A549 (cell line): ENCODE data around the gene EIF1AD. TPM values are rescaled to one million over a fixed set of nuclear protein-coding genes. Genes with fewer than 3 reads are reported as not detected.
"Not testable (repeated sequence)": the region's sequence is repeated elsewhere in the genome, so short reads cannot be mapped to it uniquely, and the experiment has no call there.

Experiments
- ATAC-seq, 2 experiments: fragments of 200-7000 bp in 1 of 2; fragments of >200 bp in 1 of 2; cut with Nextera tagmentation in 1 of 2; cut with Tn5 transposase in 1 of 2; 3 replicates each; pipeline versions ENCODE4 v1.8.0 to v1.9.1; 2018 to 2020; ENCODE audit warnings: mild to moderate bottlenecking in 1 of 2, moderate library complexity in 1 of 2
- CTCF ChIA-PET: fragments of 300-600 bp; sonication (Branson Sonifier 250); formaldehyde crosslinking; extraction: SDS; loops from one replicate; lab custom pipeline; 2021; ENCODE audit warnings: antibody characterized with exemption, inconsistent platforms; lab: Yijun Ruan, JAX
- POLR2A ChIA-PET: fragments of 350-600 bp; formaldehyde crosslinking; extraction: SDS; loops from one replicate; lab custom pipeline; 2021; ENCODE audit warnings: antibody characterized with exemption, inconsistent platforms; lab: Yijun Ruan, JAX
- DNase-seq, 2 experiments: peaks; one replicate each; pipeline versions ENCODE4 v3.0.0 to v3.0.0-alpha.2; 2011 to 2016; ENCODE audit warnings: low read depth in 1 of 2, low spot score in 1 of 2
- FAIRE-seq: peaks from 2 replicates; lab custom pipeline; 2011; peaks lifted over from hg19 to GRCh38; lab: Jason Lieb, UNC
- H3K27ac ChIP-seq, 2 experiments: fragments of >200 bp; sonication (Bioruptor Twin); formaldehyde crosslinking; 3 replicates each; pipeline ENCODE4 v1.5.1; 2016 to 2017
- H3K4me1 ChIP-seq: fragments of >200 bp; sonication (Bioruptor Twin); formaldehyde crosslinking; 3 replicates; pipeline ENCODE4 v1.6.1; 2016
- H3K4me2 ChIP-seq: fragments of >200 bp; sonication (Bioruptor Twin); formaldehyde crosslinking; 3 replicates; pipeline ENCODE4 v1.6.1; 2016
- H3K4me3 ChIP-seq: fragments of >200 bp; sonication (Bioruptor Twin); formaldehyde crosslinking; 3 replicates; pipeline ENCODE4 v1.5.1; 2016
- H3K9me3 ChIP-seq: fragments of >200 bp; sonication (Bioruptor Twin); formaldehyde crosslinking; 3 replicates; pipeline ENCODE4 v1.6.1; 2016
- CBX2 ChIP-seq: fragments of 200-600 bp; sonication (generic); IDR thresholded peaks from 2 replicates; pipeline ENCODE4 v1.6.1; 2016; ENCODE audit warnings: low read depth, mild to moderate bottlenecking, borderline replicate concordance
- ELK1 ChIP-seq: fragments of 150-350 bp; IDR thresholded peaks from 2 replicates; pipeline ENCODE4 v1.6.1; 2014; ENCODE audit warnings: low read depth, mild to moderate bottlenecking, low read length
- ESRRA ChIP-seq: fragments of 150-350 bp; IDR thresholded peaks from 2 replicates; pipeline ENCODE4 v1.6.1; 2014; ENCODE audit warnings: mild to moderate bottlenecking, low read length, borderline replicate concordance
- HES2 ChIP-seq: fragments of >200 bp; sonication (Bioruptor Twin); formaldehyde crosslinking; IDR thresholded peaks from 2 replicates; pipeline ENCODE4 v1.6.1; 2016
- MAFK ChIP-seq: fragments of 450-650 bp; IDR thresholded peaks from 2 replicates; pipeline ENCODE4 v1.6.1; 2014; ENCODE audit not compliant: partially characterized antibody
- POLR2A ChIP-seq: IDR thresholded peaks from 2 replicates; pipeline ENCODE4 v1.6.1; 2012; ENCODE audit warnings: mild to moderate bottlenecking, low read length
- POLR2AphosphoS2 ChIP-seq: conservative IDR thresholded peaks from 2 replicates; pipeline ENCODE4 v1.6.1; 2012; ENCODE audit warnings: low read length, improper control_type of control experiment, inconsistent platforms
- RAD21 ChIP-seq, 2 experiments: fragments of >200 bp in 1 of 2; sonication (Bioruptor Twin) in 1 of 2; formaldehyde crosslinking in 1 of 2; IDR thresholded peaks in 1 of 2; conservative IDR thresholded peaks in 1 of 2; 2 replicates in 1 of 2; 3 replicates in 1 of 2; pipeline ENCODE4 v1.6.1; 2012 to 2018; ENCODE audit warnings: inconsistent platforms in 1 of 2
- RARB ChIP-seq: fragments of 250-450 bp; sonication (Bioruptor Pico); IDR thresholded peaks from 2 replicates; pipeline ENCODE4 v1.8.0; 2021; ENCODE audit warnings: mild to moderate bottlenecking, moderate library complexity
- RCOR1 ChIP-seq: fragments of 150-350 bp; IDR thresholded peaks from 2 replicates; pipeline ENCODE4 v1.6.1; 2014; ENCODE audit warnings: antibody characterized with exemption, low read length, low read depth
- TFCP2L1 ChIP-seq: fragments of 250-450 bp; sonication (Bioruptor Pico); IDR thresholded peaks from 2 replicates; pipeline ENCODE4 v1.5.0; 2021; ENCODE audit warnings: mild to moderate bottlenecking
- WGBS: methylation state at CpG from one replicate; pipeline ENCODE4 v1.1.6; 2017; ENCODE audit errors: missing lambda C conversion rate; 5-methylcytosine and 5-hydroxymethylcytosine counted together
- polyA plus RNA-seq, 4 experiments: library from polyadenylated mRNA; depleted of rRNA in 3 of 4; stranded (reverse); fragments of >200 nt; fragmentation: RNase III in 1 of 4; extraction: RNeasy Plus Mini Kit Qiagen cat#74134 plus additional on column Dnase treatment in 1 of 4; gene quantifications; 2 replicates in 3 of 4; 3 replicates in 1 of 4; pipeline ENCODE4 v1.2.3, GENCODE V29; 2011 to 2017

The EIF1AD gene
- polyA plus RNA-seq, 2 of the 4 experiments (the other 2 are of a cell fraction): 38.6 to 41.0 TPM

- no peak for FAIRE-seq
- DNase-seq: peak in 1 of 2 experiments; percentile 43
- POLR2A ChIA-PET: no interaction called here
- peaks cover 9% of the 10 kb centered on the region for H3K4me1 ChIP-seq
- H3K27ac ChIP-seq: no peak overlapping the region
- CTCF ChIA-PET: interaction anchor here (1.0 to 1.7 kb wide), 2 partner anchors 59 to 64 kb away, joined by 3 to 5 read pairs; partner anchors contain the start of gene FIBP
- TF ChIP-seq HES2: no peak
- TF ChIP-seq, all 56 proteins: peak for 0
- H3K4me3 ChIP-seq: no peak overlapping the region
- 13% methylated on average over 6 of the region's 6 CpGs for WGBS
- ATAC-seq: no peak; a peak in 1 of 6 replicates
- H3K4me2 ChIP-seq: peak overlapping the region; percentile 31
- H3K9me3 ChIP-seq: no peaks in the 10 kb centered on the region
Measured at GRCh38 chr11:65952052-65952521, 49.9 kb downstream of the EIF1AD start.

DNA sequence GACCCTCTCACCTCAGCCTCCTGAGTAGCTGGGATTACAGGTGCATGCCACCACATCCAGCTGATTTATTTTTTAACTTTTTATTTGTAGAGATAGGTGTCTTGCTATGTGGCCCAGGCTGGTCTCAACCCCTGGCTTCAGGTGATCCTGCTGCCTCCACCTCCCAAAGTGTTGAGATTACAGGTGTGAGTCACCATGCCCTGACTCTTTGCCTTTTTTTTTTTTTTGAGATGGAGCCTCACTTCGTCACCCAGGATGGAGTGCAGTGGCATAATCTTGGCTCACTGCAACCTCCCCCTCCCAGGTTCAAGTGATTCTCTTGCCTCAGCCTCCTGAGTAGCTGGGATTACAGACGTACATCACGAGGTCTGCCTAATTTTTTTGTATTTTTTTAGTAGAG, 50.3 kb downstream of the EIF1AD start:
- DNase-seq, ATAC-seq, FAIRE-seq, H3K27ac ChIP-seq, H3K4me3 ChIP-seq, H3K4me1 ChIP-seq, H3K9me3 ChIP-seq, POLR2A ChIA-PET: not testable (repeated sequence)
- peak overlapping the region; percentile 31 for H3K4me2 ChIP-seq
- WGBS: 15% methylated on average over 3 of the region's 3 CpGs
- CTCF ChIA-PET: interaction anchor here (0.7 to 1.7 kb wide), 4 partner anchors 59 to 207 kb away, joined by 3 to 5 read pairs (median 3); partner anchors contain the start of genes CCDC85B and FIBP

GRCh38 chr11:65950711-65951110, 51.2 kb downstream of the EIF1AD start:
- POLR2A ChIA-PET: interaction anchor here (0.8 kb wide), 1 partner anchor 50 kb away, joined by 5 read pairs; the partner anchor contains the start of gene FOSL1
- FAIRE-seq, H3K4me1 ChIP-seq, ATAC-seq, H3K4me2 ChIP-seq, H3K9me3 ChIP-seq, H3K27ac ChIP-seq, DNase-seq, H3K4me3 ChIP-seq: not testable (repeated sequence)
- TF ChIP-seq MAFK: peak; percentile 48
- CTCF ChIA-PET: interaction anchor here (0.9 kb wide), 1 partner anchor 206 kb away, joined by 3 read pairs; no protein-coding TSS in a partner anchor
- 91% methylated on average over 5 of the region's 5 CpGs for WGBS

DNA sequence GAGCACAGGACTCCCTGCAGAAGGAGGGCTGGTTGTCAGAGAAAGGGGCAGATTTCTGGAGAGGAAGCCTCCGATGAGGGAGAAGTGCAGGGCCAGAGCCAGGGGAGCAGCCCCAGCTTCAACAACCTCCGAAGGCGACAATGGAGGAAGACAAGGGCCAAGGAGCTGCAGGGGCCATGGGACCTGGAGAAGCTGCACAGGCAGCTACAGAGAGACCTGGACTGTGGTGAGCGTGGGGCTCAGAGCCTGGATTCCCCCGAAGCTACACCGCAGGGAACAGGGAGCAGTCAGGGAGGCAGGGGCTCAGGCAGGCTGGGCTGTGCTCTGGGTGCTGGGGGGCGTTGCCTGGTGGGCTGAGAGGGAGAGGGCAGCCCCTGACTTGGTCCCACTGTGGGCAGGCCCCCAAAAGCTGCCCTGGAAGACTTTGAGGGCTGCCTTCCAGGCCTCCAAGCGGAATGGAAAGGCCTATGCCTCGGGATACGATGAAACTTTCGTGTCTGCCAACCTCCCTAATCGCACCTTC, 54.3 kb downstream of the EIF1AD start:
- Histone ChIP-seq H3K4me2 (no peak overlapping the region), H3K27ac (no peak overlapping the region), H3K4me3 (no peak overlapping the region), H3K4me1 (peaks cover 9% of the 10 kb centered on the region)
- DNase-seq (no peak), FAIRE-seq (no peak), ATAC-seq (peak; percentile 31 to 37; a peak in 3 of 6 replicates)
- CTCF ChIA-PET: interaction anchor here (0.5 to 1.7 kb wide), 8 partner anchors 12 to 1705 kb away, joined by 3 to 4 read pairs (median 3); no protein-coding TSS in a partner anchor
- TF ChIP-seq POLR2AphosphoS2 (no peak), TFCP2L1 (no peak), RCOR1 (no peak), RAD21 (conservative IDR thresholded peaks at IDR 0.05 in 1 of 2, IDR thresholded peaks at IDR 0.05 in 1 of 2) (no peak), POLR2A (no peak), ESRRA (no peak)
- TF ChIP-seq, all 56 proteins: peak for 0
- 86% methylated on average over 11 of the region's 12 CpGs for WGBS
- POLR2A ChIA-PET: interaction anchor here (0.5 kb wide), 1 partner anchor 60 kb away, joined by 3 read pairs; no protein-coding TSS in a partner anchor
- no peaks in the 10 kb centered on the region for H3K9me3 ChIP-seq

DNA sequence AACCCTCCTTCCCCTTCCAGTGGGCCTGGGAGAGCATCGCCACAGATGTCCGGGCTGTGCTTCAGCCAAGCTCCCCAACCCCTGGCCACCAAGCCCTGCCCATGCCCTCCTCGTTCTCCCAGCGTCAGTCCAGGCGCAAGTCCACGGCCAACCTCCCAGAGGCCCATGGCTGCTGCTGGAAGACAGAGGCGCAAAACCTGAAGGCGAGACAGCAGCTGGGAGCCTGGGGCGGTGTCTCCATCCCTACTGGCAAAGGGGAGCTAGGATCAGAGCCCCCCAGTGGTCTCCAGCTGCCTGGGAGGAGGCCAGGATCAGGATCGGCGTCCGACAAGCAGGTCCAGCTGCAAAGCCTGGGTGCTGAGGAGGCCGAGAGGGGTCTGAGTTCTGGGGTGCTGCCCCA, 54.8 kb downstream of the EIF1AD start:
- FAIRE-seq (no peak), ATAC-seq (peak in 1 of 2 experiments; percentile 21; a peak in 2 of 6 replicates), DNase-seq (no peak)
- TF ChIP-seq CBX2 (no peak), ELK1 (no peak), RARB (CRISPR knock-in tag) (no peak)
- H3K27ac ChIP-seq: no peak overlapping the region
- H3K4me1 ChIP-seq: peaks cover 7% of the 10 kb centered on the region
- H3K9me3 ChIP-seq: no peaks in the 10 kb centered on the region
- ChIA-PET CTCF (interaction anchor here (0.5 to 1.7 kb wide), 10 partner anchors 8 to 255 kb away, joined by 3 to 8 read pairs (median 3); no protein-coding TSS in a partner anchor), POLR2A (interaction anchor here (0.5 kb wide), 1 partner anchor 60 kb away, joined by 3 read pairs; no protein-coding TSS in a partner anchor)
- 76% methylated on average over 10 of the region's 13 CpGs for WGBS
- no peak overlapping the region for H3K4me3 ChIP-seq
- H3K4me2 ChIP-seq: no peak overlapping the region
